ENCODE data around the gene DEFB123. TPM values are rescaled to one million over a fixed set of nuclear protein-coding genes. Genes with fewer than 3 reads are reported as not detected.

The DEFB123 gene
- polyA plus RNA-seq, 1 donor from 2014 or later = not detected

DNA sequence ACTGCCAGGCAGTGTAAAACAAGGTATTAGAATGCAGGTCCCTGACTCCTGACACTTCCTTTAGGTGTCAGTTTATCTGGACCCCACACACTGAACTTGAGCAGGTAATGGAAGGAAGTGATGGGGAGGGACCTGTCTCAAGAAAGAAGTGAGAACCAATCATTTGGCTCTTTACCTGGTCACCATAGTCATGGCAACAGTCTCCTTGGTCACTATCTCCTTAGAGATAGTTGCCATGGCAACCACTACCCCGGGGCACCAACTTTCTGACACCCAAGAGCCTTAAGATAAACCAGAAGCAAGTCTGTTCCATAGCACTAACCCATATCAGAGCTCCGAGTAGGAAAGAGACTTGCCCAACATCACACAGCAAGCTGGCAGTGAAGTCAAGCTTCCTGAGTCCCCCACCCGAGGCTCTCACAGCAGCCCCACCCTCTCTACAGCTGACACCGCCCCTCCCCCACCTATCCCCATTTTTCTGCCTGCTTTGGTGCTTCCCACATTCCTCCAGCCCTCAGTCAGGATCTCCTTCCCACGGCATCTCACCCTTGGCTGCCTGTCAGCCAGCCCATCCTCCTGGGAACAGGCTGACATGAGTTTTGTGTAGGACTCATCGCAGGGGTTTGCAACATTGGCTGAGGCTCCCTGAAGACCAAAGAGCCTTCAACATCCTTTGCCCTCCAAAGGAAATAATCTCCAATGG, 57.6 kb downstream of the DEFB123 start:
- H3K9me2 ChIP-seq (ENCODE audit: insufficient read depth, low read length) = no peaks in the 10 kb centered on the region
- no peak overlapping the region for H3K27ac ChIP-seq (ENCODE audit: low read length)
- no peaks in the 10 kb centered on the region for H3K27me3 ChIP-seq (ENCODE audit: insufficient read depth, low read depth, low read length)
- H3F3A ChIP-seq (ENCODE audit: insufficient read depth, low read length, poor library complexity, severe bottlenecking) = no peaks in the 10 kb centered on the region
- TF ChIP-seq, protein P1, sequence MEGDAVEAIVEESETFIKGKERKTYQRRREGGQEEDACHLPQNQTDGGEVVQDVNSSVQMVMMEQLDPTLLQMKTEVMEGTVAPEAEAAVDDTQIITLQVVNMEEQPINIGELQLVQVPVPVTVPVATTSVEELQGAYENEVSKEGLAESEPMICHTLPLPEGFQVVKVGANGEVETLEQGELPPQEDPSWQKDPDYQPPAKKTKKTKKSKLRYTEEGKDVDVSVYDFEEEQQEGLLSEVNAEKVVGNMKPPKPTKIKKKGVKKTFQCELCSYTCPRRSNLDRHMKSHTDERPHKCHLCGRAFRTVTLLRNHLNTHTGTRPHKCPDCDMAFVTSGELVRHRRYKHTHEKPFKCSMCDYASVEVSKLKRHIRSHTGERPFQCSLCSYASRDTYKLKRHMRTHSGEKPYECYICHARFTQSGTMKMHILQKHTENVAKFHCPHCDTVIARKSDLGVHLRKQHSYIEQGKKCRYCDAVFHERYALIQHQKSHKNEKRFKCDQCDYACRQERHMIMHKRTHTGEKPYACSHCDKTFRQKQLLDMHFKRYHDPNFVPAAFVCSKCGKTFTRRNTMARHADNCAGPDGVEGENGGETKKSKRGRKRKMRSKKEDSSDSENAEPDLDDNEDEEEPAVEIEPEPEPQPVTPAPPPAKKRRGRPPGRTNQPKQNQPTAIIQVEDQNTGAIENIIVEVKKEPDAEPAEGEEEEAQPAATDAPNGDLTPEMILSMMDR (IDR thresholded peaks at IDR 0.05; ENCODE audit: poor library complexity, severe bottlenecking) = no peak
- TF ChIP-seq SMC3 (conservative IDR thresholded peaks at IDR 0.05; ENCODE audit: poor library complexity) (no peak), RAD21 (conservative IDR thresholded peaks at IDR 0.05) (no peak), EP300 (conservative IDR thresholded peaks at IDR 0.05; ENCODE audit: poor library complexity, severe bottlenecking) (peak; percentile 12), TAF1 (IDR thresholded peaks at IDR 0.05; ENCODE audit: low read depth) (no peak), MXI1 (conservative IDR thresholded peaks at IDR 0.05; ENCODE audit: poor library complexity, severe bottlenecking) (peak; percentile 78)
- H2AFZ ChIP-seq (ENCODE audit: low read depth, low read length) = no peak overlapping the region
- H3K9me3 ChIP-seq (ENCODE audit: low read length) = no peaks in the 10 kb centered on the region
- H3K4me3 ChIP-seq (ENCODE audit: low read length) = peak overlapping the region; percentile 8
- no peaks in the 10 kb centered on the region for H4K20me1 ChIP-seq (ENCODE audit: insufficient read depth)
- H3K4me2 ChIP-seq (ENCODE audit: low read length) = no peak overlapping the region
- H3K79me2 ChIP-seq (replicated peaks; ENCODE audit: insufficient read depth, low read length) = no peaks in the 10 kb centered on the region
- no peaks in the 10 kb centered on the region for H3K36me3 ChIP-seq (ENCODE audit: insufficient read depth, low read length)
- no peak overlapping the region for H3K9ac ChIP-seq (ENCODE audit: low read length)

Other genes with a start within 250 kb of the DEFB123 start
- gene DEFB115, start 183.0 kb upstream of the DEFB123 start, polyA plus RNA-seq = not detected in 2 replicates
- gene DEFB116, start 132.0 kb upstream of the DEFB123 start, polyA plus RNA-seq = not detected in 2 replicates
- gene DEFB118, start 72.0 kb upstream of the DEFB123 start, polyA plus RNA-seq = not detected in 2 replicates
- not detected in 2 replicates for gene DEFB119, start 50.0 kb upstream of the DEFB123 start, polyA plus RNA-seq
- not detected in 2 replicates for gene DEFB121, start 34.4 kb upstream of the DEFB123 start, polyA plus RNA-seq
- not detected in 2 replicates for gene DEFB124, start 34.5 kb downstream of the DEFB123 start, polyA plus RNA-seq
- gene REM1, start 34.7 kb downstream of the DEFB123 start, polyA plus RNA-seq = not detected in 2 replicates
- 93.1 and 95.4 TPM in 2 replicates for gene HM13, start 73.8 kb downstream of the DEFB123 start, polyA plus RNA-seq
- gene ID1, start 164.7 kb downstream of the DEFB123 start, polyA plus RNA-seq = 26.3 and 30.6 TPM in 2 replicates
- gene COX4I2, start 197.3 kb downstream of the DEFB123 start, polyA plus RNA-seq = not detected in 2 replicates